ENCODE data around the gene MDFI. TPM values are rescaled to one million over a fixed set of nuclear protein-coding genes. Genes with fewer than 3 reads are reported as not detected.
A peak's percentile ranks its signal among the peaks of the same experiment; 100 is the strongest.

MDFI gene
- total RNA-seq, 1 donor from 2014 or later: 11.0 TPM

- no peak for DNase-seq
- no peak overlapping the region for H3K27ac ChIP-seq
- H3K36me3 ChIP-seq: peaks cover 33% of the 10 kb centered on the region
- ATAC-seq: no peak
- no peaks in the 10 kb centered on the region for H3K9me3 ChIP-seq
- no peak for TF ChIP-seq CTCF (IDR thresholded peaks at IDR 0.05)
- no peaks in the 10 kb centered on the region for H3K27me3 ChIP-seq
- intact Hi-C loops (cut with DNase I): no loop called here
- peaks cover 5% of the 10 kb centered on the region for H3K4me1 ChIP-seq
- no peak overlapping the region for H3K4me3 ChIP-seq
These were observed 52.5 kb downstream of the MDFI start for GRCh38 chr6:41690541-41691330.

- TF ChIP-seq CTCF (IDR thresholded peaks at IDR 0.05): no peak
- H3K27me3 ChIP-seq: no peaks in the 10 kb centered on the region
- DNase-seq (no peak), ATAC-seq (no peak)
- no peaks in the 10 kb centered on the region for H3K9me3 ChIP-seq
- no peak overlapping the region for H3K4me3 ChIP-seq
- H3K27ac ChIP-seq: no peak overlapping the region
- intact Hi-C loops (cut with DNase I): no loop called here
- H3K4me1 ChIP-seq: peaks cover 5% of the 10 kb centered on the region
- H3K36me3 ChIP-seq: peaks cover 28% of the 10 kb centered on the region
These were observed 53.3 kb downstream of the MDFI start for GRCh38 chr6:41691426-41692079.

- H3K36me3 ChIP-seq: peaks cover 22% of the 10 kb centered on the region
- peaks cover 5% of the 10 kb centered on the region for H3K4me1 ChIP-seq
- H3K4me3 ChIP-seq: no peak overlapping the region
- no peak for ATAC-seq
- H3K27ac ChIP-seq: no peak overlapping the region
- H3K27me3 ChIP-seq: no peaks in the 10 kb centered on the region
- TF ChIP-seq CTCF (IDR thresholded peaks at IDR 0.05): no peak
- H3K9me3 ChIP-seq: no peaks in the 10 kb centered on the region
- no peak for DNase-seq
- intact Hi-C loops (cut with DNase I): no loop called here
These were observed 53.9 kb downstream of the MDFI start for GRCh38 chr6:41692080-41692675.

- intact Hi-C loops (cut with DNase I): no loop called here
- H3K36me3 ChIP-seq: peaks cover 16% of the 10 kb centered on the region
- TF ChIP-seq CTCF (IDR thresholded peaks at IDR 0.05): no peak
- no peaks in the 10 kb centered on the region for H3K27me3 ChIP-seq
- DNase-seq (no peak), ATAC-seq (no peak)
- H3K4me1 ChIP-seq: peaks cover 5% of the 10 kb centered on the region
- H3K4me3 ChIP-seq: no peak overlapping the region
- H3K9me3 ChIP-seq: no peaks in the 10 kb centered on the region
- no peak overlapping the region for H3K27ac ChIP-seq
These were observed 54.5 kb downstream of the MDFI start for GRCh38 chr6:41692730-41693129.

- DNase-seq: no peak
- peak; percentile 28 for ATAC-seq
These were observed 55.3 kb downstream of the MDFI start for GRCh38 chr6:41693281-41694240.

More at GRCh38 chr6:41693281-41694240, 55.3 kb downstream of the MDFI start:
- H3K27me3 ChIP-seq: no peaks in the 10 kb centered on the region
- intact Hi-C loops (cut with DNase I): no loop called here
- H3K4me3 ChIP-seq: no peak overlapping the region
- no peak overlapping the region for H3K27ac ChIP-seq
- H3K4me1 ChIP-seq: peaks cover 5% of the 10 kb centered on the region
- TF ChIP-seq CTCF (IDR thresholded peaks at IDR 0.05): no peak
- peaks cover 10% of the 10 kb centered on the region for H3K36me3 ChIP-seq
- H3K9me3 ChIP-seq: no peaks in the 10 kb centered on the region
